ENCODE measurements around the gene MEGF9.

Gene MEGF9

GRCh38 chr9:120603591-120603990 is 110.7 kb downstream of the MEGF9 start:
- H3K4me3 ChIP-seq (ENCODE audit: low read depth, low read length), result no peak overlapping the region
- TF ChIP-seq CTCF (IDR thresholded peaks at IDR 0.05; ENCODE audit: low read depth, low read length, missing control alignments), result no peak
- DNase-seq (ENCODE audit: low read depth), result no peak

- H3K4me3 ChIP-seq (ENCODE audit: low read depth, low read length), result no peak overlapping the region
- DNase-seq (ENCODE audit: low read depth), result no peak
These were observed 111.3 kb downstream of the MEGF9 start for GRCh38 chr9:120603010-120603409.

GRCh38 chr9:120593955-120594277 is 120.4 kb downstream of the MEGF9 start:
- no peak for DNase-seq (ENCODE audit: low read depth)
- TF ChIP-seq CTCF (IDR thresholded peaks at IDR 0.05; ENCODE audit: low read depth, low read length, missing control alignments), result no peak
- no peak overlapping the region for H3K4me3 ChIP-seq (ENCODE audit: low read depth, low read length)

More at GRCh38 chr9:120603010-120603409, 111.3 kb downstream of the MEGF9 start:
- TF ChIP-seq CTCF (IDR thresholded peaks at IDR 0.05; ENCODE audit: low read depth, low read length, missing control alignments), result no peak

GRCh38 chr9:120593250-120593954 is 120.9 kb downstream of the MEGF9 start:
- DNase-seq (ENCODE audit: low read depth), result no peak
- TF ChIP-seq CTCF (IDR thresholded peaks at IDR 0.05; ENCODE audit: low read depth, low read length, missing control alignments), result no peak
- H3K4me3 ChIP-seq (ENCODE audit: low read depth, low read length), result no peak overlapping the region

- no peak for DNase-seq (ENCODE audit: low read depth)
- no peak for TF ChIP-seq CTCF (IDR thresholded peaks at IDR 0.05; ENCODE audit: low read depth, low read length, missing control alignments)
- H3K4me3 ChIP-seq (ENCODE audit: low read depth, low read length), result no peak overlapping the region
These were observed 122.1 kb downstream of the MEGF9 start for GRCh38 chr9:120592210-120592609.

- no peak overlapping the region for H3K4me3 ChIP-seq (ENCODE audit: low read depth, low read length)
- DNase-seq (ENCODE audit: low read depth), result no peak
- no peak for TF ChIP-seq CTCF (IDR thresholded peaks at IDR 0.05; ENCODE audit: low read depth, low read length, missing control alignments)
These were observed 126.9 kb downstream of the MEGF9 start for GRCh38 chr9:120587328-120587727.

- no peak for DNase-seq (ENCODE audit: low read depth)
- no peak for TF ChIP-seq CTCF (IDR thresholded peaks at IDR 0.05; ENCODE audit: low read depth, low read length, missing control alignments)
- H3K4me3 ChIP-seq (ENCODE audit: low read depth, low read length), result no peak overlapping the region
These were observed 130.3 kb downstream of the MEGF9 start for GRCh38 chr9:120583958-120584369.

All from GM12864 (cell line).